Stimulated activated effector memory CD8-positive, alpha-beta T cell treated with anti-CD3 and anti-CD28 coated beads, Interleukin-12 subunit alpha, Interleukin-12 subunit beta, amount 100 ng/mL, for 72 hours (primary cell): Measurements from ENCODE around the gene RPAIN.
A peak's percentile ranks its signal among the peaks of the same experiment; 100 is the strongest.

Source experiments
- ATAC-seq: fragments of 150-1000 bp; cut with Tn5 transposase; 2 replicates; pipeline ENCODE4 v1.10.0; 2021
- DNase-seq, 2 donors: peaks; one replicate each; pipeline ENCODE4 v3.0.0; 2021 to 2022; ENCODE audit warnings: low spot score in 2 of 2
- H3K27ac Mint-ChIP-seq: one replicate; pipeline ENCODE4 v1.8.0; 2022; ENCODE audit warnings: mild to moderate bottlenecking, mixed read lengths
- H3K36me3 Mint-ChIP-seq: one replicate; pipeline ENCODE4 v1.8.0; 2022; ENCODE audit warnings: mild to moderate bottlenecking, mixed read lengths
- H3K4me1 Mint-ChIP-seq: one replicate; pipeline ENCODE4 v1.8.0; 2022; ENCODE audit warnings: mixed read lengths
- H3K4me3 Mint-ChIP-seq: one replicate; pipeline ENCODE4 v1.8.0; 2022; ENCODE audit warnings: mild to moderate bottlenecking, mixed read lengths
- H3K9me3 Mint-ChIP-seq: one replicate; pipeline ENCODE4 v1.8.0; 2022; ENCODE audit warnings: mixed read lengths

Gene RPAIN, protein sequence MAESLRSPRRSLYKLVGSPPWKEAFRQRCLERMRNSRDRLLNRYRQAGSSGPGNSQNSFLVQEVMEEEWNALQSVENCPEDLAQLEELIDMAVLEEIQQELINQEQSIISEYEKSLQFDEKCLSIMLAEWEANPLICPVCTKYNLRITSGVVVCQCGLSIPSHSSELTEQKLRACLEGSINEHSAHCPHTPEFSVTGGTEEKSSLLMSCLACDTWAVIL

DNA sequence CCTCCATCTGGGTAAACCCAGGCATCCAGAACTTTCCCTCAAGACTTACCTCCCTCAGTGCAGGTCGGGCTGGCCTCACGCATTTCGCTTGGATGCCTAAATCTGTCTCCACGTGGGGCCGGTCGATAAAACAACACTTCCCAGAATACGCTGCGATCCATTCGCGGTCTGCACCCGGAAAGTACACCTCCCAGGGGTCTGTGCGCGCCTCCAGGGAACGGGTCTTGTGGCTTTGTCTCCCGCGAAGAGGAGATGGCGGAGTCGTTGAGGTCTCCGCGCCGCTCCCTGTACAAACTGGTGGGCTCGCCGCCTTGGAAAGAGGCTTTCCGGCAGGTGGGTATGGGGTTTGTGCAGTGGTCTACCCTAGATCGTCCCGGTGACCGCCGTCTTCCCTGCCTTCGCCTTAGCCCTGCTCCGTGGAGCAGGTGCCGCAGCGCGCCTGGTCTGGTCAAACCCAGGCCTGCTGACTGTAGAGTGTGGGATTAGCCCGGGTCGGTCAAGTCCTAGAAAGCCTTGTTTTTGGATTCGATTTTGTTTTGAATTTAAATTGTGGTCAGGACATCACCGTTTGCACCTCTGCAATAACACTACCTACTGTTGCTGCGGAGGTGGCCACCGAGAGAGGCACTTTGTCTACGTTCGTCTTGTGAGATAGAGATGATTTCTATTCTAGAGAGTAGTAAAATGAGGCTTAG is at the start of gene RPAIN:
TSS of gene RPAIN (plus strand) at position 224 of the 695 bp plus-strand sequence. CDS start at position 253, 29 bp downstream.
- H3K9me3 Mint-ChIP-seq, result no peaks in the 10 kb centered on the region
- DNase-seq (no peak), ATAC-seq (peak; percentile 72)
- peak within 1 kb of the TSS; percentile 96 for H3K27ac Mint-ChIP-seq
- peaks cover 18% of the 10 kb centered on the region for H3K4me1 Mint-ChIP-seq
- H3K36me3 Mint-ChIP-seq, result no peaks in the 10 kb centered on the region
- peak within 1 kb of the TSS; percentile 95 for H3K4me3 Mint-ChIP-seq

DNA sequence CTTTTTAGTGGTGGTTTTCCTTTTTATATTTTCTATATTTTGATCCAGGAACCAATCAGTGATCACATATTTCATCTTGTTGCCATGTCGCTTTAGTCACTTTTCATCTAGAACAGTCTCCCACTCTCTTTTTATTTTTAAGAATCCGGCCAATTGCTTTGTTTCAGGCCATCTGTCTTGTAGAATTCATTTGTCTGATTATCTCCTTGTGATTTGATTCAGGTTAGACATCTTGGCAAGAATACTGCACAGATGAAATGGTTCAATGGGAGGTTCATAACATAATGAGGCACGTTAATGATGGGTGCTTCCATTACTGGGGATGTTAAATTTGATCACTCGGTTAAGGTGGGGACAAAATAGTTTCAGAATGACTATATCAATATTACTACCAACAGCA is 49.6 kb upstream of the RPAIN start:
- H3K9me3 Mint-ChIP-seq, result no peaks in the 10 kb centered on the region
- H3K36me3 Mint-ChIP-seq, result peaks cover 13% of the 10 kb centered on the region
- DNase-seq, result no peak
- H3K4me3 Mint-ChIP-seq, result no peak overlapping the region
- no peaks in the 10 kb centered on the region for H3K4me1 Mint-ChIP-seq
- no peak overlapping the region for H3K27ac Mint-ChIP-seq
- ATAC-seq, result no peak

DNA sequence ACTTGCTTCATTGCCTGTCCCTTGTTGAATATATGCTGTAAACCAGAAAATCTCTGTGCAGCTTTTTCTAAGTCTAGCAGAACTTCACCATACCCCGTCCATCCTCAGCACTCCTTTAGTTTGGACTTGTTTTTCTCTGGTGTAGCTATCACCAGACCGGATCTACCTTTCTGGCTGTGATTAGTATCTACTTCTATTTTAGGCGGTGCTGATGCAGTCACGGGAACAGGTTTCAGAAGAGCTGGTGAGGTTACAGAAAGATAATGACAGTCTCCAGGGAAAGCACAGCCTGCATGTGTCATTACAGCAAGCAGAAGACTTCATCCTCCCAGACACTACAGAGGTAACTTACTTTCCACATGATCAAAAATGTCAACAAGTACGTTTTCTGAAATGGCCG is 46.9 kb upstream of the RPAIN start:
- H3K4me1 Mint-ChIP-seq, result no peaks in the 10 kb centered on the region
- no peaks in the 10 kb centered on the region for H3K9me3 Mint-ChIP-seq
- no peak overlapping the region for H3K27ac Mint-ChIP-seq
- ATAC-seq (no peak), DNase-seq (no peak)
- H3K36me3 Mint-ChIP-seq, result no peaks in the 10 kb centered on the region
- no peak overlapping the region for H3K4me3 Mint-ChIP-seq

DNA sequence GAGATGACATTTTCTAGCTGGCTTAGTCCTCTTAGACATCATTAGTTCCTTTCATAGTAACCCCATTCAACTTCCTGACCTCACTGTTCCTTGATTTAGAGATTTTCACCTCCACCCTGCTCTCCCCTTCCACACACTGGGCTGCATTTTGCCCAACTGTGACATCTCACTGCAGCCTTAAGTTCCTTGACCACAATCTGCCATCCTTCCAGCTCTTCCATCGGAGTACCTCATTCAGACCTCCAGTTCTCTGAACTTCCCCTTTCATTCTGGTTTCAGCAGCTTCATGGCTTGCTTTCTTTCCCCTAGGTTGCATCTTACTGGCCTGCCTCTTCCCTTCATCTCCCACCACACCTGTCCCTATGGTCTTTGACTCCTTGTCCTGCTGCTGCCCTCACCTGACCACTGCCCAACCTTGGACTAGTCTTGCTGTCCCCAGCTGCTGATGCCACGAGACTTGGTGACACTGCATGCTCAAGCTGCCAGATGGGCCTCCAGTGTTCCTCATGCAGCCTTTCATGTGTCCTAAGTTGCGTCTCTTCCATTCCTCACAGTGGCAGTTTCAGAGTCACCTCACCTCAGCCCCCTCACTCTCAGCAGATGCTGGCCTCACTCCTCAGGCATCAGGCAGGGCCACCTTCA is 41.3 kb upstream of the RPAIN start:
- peak overlapping the region; percentile 73 for H3K27ac Mint-ChIP-seq
- no peak for DNase-seq
- no peaks in the 10 kb centered on the region for H3K36me3 Mint-ChIP-seq
- no peaks in the 10 kb centered on the region for H3K9me3 Mint-ChIP-seq
- peaks cover 26% of the 10 kb centered on the region for H3K4me1 Mint-ChIP-seq
- ATAC-seq, result no peak
- no peak overlapping the region for H3K4me3 Mint-ChIP-seq

DNA sequence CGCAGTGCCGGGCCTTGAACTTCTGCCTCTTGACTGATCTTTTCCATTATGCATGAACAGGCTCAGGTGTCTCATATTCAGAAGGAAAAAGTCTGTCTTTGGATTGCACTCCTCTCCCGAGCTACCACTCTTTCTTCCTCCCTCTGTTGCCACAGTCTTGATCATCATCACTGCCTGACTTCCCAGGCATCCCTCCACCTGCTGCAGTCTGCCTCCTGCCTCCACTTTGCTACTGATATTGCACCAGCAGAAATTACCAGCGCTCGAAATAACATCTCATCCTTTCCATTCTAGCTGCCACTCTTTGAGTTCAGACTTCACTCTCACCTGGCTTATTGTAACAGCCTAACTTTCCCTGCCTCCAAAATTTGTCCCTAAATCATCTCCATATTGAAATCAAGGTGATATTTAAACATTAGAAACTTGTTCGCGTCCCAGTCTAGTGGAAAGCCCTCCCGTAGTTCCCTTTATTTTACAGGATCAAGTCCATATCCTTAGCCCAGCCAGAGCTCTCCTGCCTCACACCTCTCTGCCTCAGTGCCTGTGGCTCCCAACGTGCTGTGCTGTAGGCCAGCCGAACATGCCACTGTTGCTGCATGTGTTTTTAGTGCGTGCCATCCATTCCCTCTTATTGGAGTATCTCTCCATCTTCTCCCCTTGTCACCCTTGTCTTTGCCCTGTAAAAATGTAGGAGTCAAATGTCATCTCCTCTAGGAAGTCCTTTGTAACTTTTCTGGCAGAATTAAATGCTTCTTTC is 40.5 kb upstream of the RPAIN start:
- Mint-ChIP-seq H3K9me3 (no peaks in the 10 kb centered on the region), H3K36me3 (no peaks in the 10 kb centered on the region), H3K27ac (peak overlapping the region; percentile 73), H3K4me3 (no peak overlapping the region), H3K4me1 (peaks cover 26% of the 10 kb centered on the region)
- ATAC-seq (no peak), DNase-seq (no peak)

DNA sequence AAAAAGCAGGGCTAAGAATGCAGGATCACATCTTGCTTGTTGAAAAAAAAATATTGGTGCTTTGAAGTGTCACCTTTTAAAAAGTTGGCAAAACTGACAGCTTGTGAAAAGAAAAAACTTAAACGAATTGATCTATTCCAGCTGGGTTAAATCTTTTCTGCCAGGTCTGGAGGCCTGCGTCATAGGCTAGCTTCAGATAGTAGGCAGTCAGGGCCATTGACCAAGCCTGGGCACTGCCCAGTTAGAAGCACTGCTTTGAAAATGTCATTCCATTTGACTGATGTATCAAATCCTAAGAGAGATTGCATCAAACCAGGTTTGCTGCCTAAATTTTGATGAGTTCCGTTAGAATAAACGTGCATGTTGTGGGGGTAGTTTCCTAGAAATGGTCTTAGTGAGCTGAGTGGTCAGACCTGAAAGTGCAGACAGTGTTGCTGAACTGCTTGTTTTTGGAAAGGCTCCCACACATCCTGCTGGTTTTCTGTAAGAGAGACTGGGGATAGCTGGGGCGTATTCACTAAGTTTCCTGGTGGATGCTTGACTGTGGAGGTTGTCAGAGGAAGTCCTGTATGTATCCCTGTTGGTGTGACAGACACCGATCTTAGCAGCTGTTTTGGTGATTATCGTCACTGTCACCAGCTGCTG is 39.4 kb upstream of the RPAIN start:
- H3K9me3 Mint-ChIP-seq, result no peaks in the 10 kb centered on the region
- peak overlapping the region; percentile 73 for H3K27ac Mint-ChIP-seq
- ATAC-seq, result no peak
- no peaks in the 10 kb centered on the region for H3K36me3 Mint-ChIP-seq
- peaks cover 26% of the 10 kb centered on the region for H3K4me1 Mint-ChIP-seq
- H3K4me3 Mint-ChIP-seq, result no peak overlapping the region
- no peak for DNase-seq

DNA sequence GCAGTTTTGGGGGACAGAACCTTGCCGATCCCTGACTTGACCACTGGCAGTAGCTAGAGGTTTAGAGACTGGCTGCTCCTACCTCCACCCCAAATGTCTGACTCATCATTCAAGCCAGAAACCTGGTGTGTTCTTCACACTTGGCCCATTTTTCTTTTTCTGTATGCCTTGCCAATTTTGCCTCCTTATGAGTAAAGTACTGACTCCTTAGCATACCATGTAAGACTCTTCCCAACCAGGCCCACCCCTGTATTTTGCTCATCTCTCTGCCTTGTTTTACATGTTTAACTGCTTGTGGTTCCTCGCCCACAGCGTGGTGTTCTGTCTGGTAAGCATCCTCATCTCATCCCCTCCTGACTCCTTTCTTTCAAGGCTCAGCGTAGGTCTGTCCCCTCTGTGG is 38.4 kb upstream of the RPAIN start:
- H3K4me1 Mint-ChIP-seq, result peaks cover 26% of the 10 kb centered on the region
- peak overlapping the region; percentile 73 for H3K27ac Mint-ChIP-seq
- no peaks in the 10 kb centered on the region for H3K36me3 Mint-ChIP-seq
- no peaks in the 10 kb centered on the region for H3K9me3 Mint-ChIP-seq
- no peak overlapping the region for H3K4me3 Mint-ChIP-seq
- ATAC-seq, result no peak
- no peak for DNase-seq

DNA sequence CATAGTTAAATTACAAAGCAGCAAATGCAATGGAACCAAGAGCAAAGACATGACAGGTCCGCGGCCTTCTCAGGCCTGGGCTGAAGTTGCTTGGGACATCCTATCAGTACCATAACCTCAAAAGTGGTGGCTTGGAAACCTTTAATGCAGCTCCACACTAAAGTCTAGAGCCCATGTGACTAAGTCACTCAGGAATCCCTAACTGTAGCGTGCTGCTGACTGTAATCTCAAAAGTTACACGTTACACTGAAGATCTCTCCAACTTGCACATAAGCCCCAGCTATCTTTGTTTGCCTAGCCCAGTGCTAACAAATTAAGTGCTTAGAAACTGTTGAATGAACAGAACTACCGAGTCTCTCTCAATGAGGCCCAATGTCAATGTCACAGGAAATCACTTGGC is 28.3 kb upstream of the RPAIN start:
- no peak overlapping the region for H3K4me3 Mint-ChIP-seq
- no peaks in the 10 kb centered on the region for H3K36me3 Mint-ChIP-seq

DNA sequence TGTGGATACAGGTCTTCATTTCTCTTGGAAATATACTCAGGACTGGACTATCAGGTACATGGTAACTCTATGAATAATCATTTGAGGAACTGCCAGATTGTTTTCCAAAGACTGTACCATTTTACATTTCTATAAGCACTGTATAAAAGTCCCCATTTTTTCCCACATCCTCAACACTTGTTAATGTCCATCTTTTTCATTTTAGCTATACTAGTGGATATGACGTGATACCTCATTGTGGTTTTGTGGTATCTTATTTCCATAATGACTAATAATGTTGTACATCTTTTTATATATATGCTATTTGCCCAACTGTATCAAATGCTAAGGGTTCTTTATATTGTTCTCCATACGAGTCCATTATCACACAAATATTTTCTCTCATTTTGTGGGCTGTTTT is 23.4 kb upstream of the RPAIN start:
- peak; percentile 61 for ATAC-seq
- Mint-ChIP-seq H3K27ac (no peak overlapping the region), H3K4me1 (no peaks in the 10 kb centered on the region), H3K36me3 (no peaks in the 10 kb centered on the region), H3K9me3 (no peaks in the 10 kb centered on the region), H3K4me3 (no peak overlapping the region)
- no peak for DNase-seq

More for the DNA sequence above, 28.3 kb upstream of the RPAIN start:
- Mint-ChIP-seq H3K27ac (peak overlapping the region; percentile 48), H3K4me1 (peaks cover 5% of the 10 kb centered on the region), H3K9me3 (no peaks in the 10 kb centered on the region)
- DNase-seq, result no peak
- no peak for ATAC-seq

DNA sequence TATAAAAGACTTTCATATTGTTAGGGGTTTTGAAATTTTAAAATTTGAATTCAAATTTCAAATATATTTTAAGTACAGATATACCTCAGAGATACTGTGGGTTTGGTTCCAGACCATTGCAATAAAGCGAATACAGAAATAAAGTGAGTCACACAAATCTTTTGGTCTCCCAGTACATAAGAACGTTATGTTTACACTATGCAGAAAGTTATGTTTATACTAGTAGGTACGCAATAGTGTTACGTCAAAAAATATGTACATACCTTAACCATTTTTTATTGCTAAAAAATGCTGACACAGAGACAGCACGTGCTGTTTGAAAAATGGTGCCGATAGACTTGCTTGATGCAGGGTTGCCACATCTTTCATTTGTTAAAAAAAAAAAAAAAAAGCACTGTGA is 20.2 kb upstream of the RPAIN start:
- ATAC-seq, result no peak
- DNase-seq, result no peak
- Mint-ChIP-seq H3K27ac (no peak overlapping the region), H3K36me3 (no peaks in the 10 kb centered on the region), H3K4me1 (no peaks in the 10 kb centered on the region), H3K4me3 (no peak overlapping the region), H3K9me3 (no peaks in the 10 kb centered on the region)

DNA sequence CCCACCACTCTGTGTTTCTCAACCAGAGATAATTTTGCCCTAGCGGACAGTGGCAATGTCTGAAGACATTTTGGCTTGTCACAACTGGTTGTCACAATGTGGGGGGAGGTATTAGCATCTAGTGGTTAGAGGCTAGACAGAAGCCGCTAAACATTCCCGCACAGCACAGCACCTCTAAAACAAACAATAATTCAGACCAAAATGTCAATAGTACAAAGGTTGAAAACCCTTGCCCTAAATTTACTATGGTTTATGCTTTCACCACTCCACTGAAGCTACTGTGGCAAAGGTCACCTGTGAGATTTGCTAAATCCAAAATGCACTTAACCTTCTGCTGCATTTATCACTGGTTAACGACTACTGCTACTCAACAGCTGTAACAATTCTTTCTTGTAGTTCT is 14.6 kb upstream of the RPAIN start:
- H3K27ac Mint-ChIP-seq, result no peak overlapping the region
- DNase-seq (no peak), ATAC-seq (no peak)
- no peaks in the 10 kb centered on the region for H3K36me3 Mint-ChIP-seq
- no peaks in the 10 kb centered on the region for H3K9me3 Mint-ChIP-seq
- no peak overlapping the region for H3K4me3 Mint-ChIP-seq
- peaks cover 11% of the 10 kb centered on the region for H3K4me1 Mint-ChIP-seq

DNA sequence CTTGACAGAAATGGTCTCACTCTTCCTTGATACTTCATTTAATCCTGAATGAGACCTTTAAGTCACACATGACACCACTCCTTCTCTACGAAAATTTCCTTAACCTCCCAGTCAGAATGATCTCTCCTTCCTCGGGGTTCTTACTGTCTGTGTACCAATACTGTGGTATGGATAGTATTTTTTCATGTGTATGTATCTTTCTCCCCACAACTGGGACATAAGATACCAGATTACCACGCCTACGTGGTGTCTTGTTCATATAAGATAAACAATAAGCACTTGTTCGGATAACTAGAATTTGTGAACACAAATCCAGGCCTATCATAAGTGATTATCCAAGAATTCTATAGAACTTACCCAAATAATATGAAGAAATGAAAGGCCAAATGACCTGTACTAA is 11.8 kb upstream of the RPAIN start:
- no peak for ATAC-seq
- Mint-ChIP-seq H3K9me3 (no peaks in the 10 kb centered on the region), H3K27ac (no peak overlapping the region), H3K4me3 (no peak overlapping the region), H3K36me3 (no peaks in the 10 kb centered on the region), H3K4me1 (peaks cover 32% of the 10 kb centered on the region)
- DNase-seq, result no peak

DNA sequence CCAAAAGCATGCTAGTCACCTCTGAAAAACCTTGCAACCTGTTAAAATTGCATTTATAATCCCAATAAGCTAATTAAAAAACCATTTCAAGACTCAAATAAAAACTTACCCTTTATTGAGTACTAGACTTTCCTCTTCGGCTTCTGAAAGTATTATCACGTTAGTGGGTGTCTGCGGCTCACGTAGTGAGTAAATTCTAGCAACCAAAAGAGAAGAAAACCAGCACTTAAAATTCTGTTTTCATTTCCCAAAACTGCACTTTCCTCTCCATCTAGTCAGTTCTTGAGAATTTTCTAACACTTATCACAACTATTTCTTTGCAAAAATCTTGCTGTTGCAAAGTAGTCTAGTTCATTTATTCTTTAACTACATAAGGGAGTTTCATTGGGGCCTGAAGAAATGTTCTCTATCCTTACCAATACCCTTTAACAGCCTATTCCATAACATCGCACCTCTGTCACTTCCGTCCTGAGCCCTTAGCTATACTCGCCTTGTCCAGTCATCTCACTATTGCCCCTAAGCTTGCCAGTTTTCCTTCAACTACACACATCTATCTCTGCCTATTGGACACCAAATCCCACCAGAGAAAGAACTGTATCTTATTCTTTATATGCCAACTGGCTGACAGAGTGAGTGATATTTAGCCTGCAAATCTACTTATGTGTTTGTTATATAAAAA is 9.2 kb upstream of the RPAIN start:
- no peaks in the 10 kb centered on the region for H3K36me3 Mint-ChIP-seq
- no peaks in the 10 kb centered on the region for H3K9me3 Mint-ChIP-seq
- H3K27ac Mint-ChIP-seq, result peak overlapping the region; percentile 50
- DNase-seq (no peak), ATAC-seq (peak; percentile 83)
- H3K4me3 Mint-ChIP-seq, result peak overlapping the region; percentile 20
- H3K4me1 Mint-ChIP-seq, result peaks cover 41% of the 10 kb centered on the region

DNA sequence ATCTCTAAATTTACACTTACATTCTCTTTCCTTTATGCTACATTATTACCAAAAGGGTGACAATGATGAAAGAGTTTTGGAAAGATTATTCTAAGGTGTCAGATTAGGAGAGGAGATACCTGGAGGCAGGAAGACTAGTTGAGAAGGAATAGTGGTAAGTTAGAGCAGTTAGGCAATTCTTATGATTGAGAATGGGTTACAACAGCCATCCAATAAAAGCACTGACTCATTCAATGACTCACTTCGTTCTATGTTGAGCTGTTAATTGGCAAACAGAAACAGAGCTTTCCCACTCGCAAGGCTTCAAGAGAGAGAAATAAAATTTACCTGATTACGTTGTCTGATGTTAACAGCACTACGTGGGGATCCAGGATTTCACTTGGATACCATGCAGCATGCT is 6.3 kb upstream of the RPAIN start:
- H3K4me1 Mint-ChIP-seq, result peaks cover 41% of the 10 kb centered on the region
- DNase-seq (no peak), ATAC-seq (peak; percentile 79)
- H3K9me3 Mint-ChIP-seq, result no peaks in the 10 kb centered on the region
- no peak overlapping the region for H3K27ac Mint-ChIP-seq
- no peaks in the 10 kb centered on the region for H3K36me3 Mint-ChIP-seq
- H3K4me3 Mint-ChIP-seq, result no peak overlapping the region

DNA sequence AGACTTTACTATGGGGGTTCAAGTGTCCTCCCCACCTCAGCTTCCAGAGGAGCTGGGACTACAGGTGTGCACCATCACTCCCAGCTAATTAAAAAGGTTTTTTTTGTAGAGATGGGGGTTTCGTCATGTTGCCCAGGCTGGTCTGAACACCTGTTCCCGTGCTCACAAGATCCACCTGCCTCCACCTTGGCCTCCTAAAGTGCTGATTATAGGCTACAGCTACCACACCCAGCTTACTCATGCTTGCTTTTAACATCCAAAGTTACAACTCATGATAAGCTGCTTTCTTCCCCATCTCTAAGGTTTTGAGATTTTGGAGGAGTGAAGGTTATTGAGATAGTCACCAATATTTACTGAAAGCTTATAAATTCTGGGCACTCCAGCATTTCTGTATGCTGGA is 3.1 kb upstream of the RPAIN start:
- peak overlapping the region; percentile 95 for H3K4me3 Mint-ChIP-seq
- no peaks in the 10 kb centered on the region for H3K9me3 Mint-ChIP-seq
- ATAC-seq, result no peak
- peaks cover 39% of the 10 kb centered on the region for H3K4me1 Mint-ChIP-seq
- H3K36me3 Mint-ChIP-seq, result no peaks in the 10 kb centered on the region
- no peak overlapping the region for H3K27ac Mint-ChIP-seq
- no peak for DNase-seq
